Activated naive CD4-positive, alpha-beta T cell treated with anti-CD3 and anti-CD28 coated beads, Interleukin-2, amount 50 U/mL, for 16 hours (primary cell): ENCODE data around the gene ADRA2C.

Source experiments
- DNase-seq: peaks from one replicate; pipeline ENCODE4 v3.0.0-alpha.2; 2020

Gene ADRA2C

DNA sequence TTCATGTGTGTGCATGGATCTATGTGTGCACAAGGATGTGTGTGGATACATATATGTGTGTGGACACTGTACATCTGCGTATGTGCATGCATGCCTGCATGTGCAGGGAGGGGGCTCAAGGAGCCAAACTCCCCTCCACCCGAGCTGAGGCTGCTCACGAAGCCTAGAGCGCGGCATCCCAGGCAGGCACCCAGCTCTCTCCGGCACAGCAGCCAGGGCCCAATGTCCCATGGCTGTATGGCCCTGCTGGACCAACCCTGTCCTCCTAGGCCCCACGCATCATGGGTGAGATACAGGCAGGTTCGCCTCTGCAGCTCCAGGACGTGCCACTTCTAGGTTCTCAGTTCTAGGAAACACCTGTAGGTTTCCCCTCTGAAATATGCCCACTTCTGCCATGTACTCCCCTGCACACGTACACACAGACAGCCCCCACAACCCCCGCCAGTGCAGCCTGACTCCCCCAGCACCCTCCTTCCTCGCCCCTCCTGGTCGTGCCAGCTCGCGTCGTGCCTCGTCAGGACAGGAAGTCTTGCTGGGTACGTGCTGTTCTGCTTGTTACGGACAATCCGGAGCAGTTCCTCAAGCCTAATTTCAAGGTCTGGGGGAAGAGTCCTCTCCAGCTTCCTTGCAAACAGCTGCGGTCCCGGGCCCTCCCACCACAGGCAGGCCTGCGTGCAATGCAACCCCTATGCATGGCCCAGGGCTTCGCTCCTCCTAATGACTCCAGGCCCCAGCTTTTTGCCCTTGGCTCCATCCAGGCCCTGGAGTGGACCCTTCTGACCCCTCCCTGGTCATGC lies 3.2 kb upstream of the ADRA2C start:
- DNase-seq = no peak

DNA sequence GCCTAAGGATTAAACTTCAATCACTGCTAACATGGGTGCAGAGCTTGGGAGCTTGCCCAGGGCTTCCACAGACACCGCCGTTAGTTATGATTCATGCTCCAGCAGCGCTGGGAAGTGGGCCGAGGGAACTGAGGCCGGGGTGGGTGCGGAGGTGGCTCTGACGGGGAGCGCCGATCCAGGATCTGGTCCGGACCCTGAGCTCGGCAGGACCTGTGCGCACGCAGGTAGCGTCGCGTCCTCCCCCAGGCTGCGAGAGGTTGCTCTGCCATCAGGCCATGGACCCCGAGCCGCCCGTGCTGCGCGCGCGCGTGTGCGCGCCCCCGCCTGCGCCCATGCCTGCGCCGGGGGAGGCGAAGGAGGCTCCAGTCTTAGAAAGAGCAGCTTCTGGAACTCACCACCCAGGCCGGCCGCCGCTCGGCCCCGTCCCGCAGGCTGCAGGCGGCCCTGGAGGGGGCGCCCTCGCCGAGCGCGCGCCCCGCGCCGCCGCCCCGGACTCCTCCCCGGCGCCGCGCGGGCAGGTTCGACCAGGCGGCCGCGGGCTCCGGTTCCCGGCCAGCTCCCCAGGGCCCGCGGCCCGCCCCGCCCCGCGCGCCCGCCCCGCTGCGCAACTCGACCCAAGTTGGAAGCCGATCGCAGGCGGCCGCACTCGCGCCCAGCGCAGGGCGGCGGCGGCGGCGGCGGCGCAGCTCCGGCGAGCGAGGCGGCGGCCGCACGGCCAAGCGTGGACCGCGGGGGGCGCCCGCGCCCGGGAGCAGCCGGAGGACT lies 732 bp upstream of the ADRA2C start:
- DNase-seq = no peak

DNA sequence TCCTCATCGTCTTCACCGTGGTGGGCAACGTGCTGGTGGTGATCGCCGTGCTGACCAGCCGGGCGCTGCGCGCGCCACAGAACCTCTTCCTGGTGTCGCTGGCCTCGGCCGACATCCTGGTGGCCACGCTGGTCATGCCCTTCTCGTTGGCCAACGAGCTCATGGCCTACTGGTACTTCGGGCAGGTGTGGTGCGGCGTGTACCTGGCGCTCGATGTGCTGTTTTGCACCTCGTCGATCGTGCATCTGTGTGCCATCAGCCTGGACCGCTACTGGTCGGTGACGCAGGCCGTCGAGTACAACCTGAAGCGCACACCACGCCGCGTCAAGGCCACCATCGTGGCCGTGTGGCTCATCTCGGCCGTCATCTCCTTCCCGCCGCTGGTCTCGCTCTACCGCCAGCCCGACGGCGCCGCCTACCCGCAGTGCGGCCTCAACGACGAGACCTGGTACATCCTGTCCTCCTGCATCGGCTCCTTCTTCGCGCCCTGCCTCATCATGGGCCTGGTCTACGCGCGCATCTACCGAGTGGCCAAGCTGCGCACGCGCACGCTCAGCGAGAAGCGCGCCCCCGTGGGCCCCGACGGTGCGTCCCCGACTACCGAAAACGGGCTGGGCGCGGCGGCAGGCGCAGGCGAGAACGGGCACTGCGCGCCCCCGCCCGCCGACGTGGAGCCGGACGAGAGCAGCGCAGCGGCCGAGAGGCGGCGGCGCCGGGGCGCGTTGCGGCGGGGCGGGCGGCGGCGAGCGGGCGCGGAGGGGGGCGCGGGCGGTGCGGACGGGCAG lies 792 bp downstream of the ADRA2C start:
- DNase-seq = no peak

DNA sequence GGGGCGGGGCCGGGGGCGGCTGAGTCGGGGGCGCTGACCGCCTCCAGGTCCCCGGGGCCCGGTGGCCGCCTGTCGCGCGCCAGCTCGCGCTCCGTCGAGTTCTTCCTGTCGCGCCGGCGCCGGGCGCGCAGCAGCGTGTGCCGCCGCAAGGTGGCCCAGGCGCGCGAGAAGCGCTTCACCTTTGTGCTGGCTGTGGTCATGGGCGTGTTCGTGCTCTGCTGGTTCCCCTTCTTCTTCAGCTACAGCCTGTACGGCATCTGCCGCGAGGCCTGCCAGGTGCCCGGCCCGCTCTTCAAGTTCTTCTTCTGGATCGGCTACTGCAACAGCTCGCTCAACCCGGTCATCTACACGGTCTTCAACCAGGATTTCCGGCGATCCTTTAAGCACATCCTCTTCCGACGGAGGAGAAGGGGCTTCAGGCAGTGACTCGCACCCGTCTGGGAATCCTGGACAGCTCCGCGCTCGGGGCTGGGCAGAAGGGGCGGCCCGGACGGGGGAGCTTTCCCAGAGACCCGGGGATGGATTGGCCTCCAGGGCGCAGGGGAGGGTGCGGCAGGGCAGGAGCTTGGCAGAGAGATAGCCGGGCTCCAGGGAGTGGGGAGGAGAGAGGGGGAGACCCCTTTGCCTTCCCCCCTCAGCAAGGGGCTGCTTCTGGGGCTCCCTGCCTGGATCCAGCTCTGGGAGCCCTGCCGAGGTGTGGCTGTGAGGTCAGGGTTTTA lies 1.5 kb downstream of the ADRA2C start:
- DNase-seq = no peak

DNA sequence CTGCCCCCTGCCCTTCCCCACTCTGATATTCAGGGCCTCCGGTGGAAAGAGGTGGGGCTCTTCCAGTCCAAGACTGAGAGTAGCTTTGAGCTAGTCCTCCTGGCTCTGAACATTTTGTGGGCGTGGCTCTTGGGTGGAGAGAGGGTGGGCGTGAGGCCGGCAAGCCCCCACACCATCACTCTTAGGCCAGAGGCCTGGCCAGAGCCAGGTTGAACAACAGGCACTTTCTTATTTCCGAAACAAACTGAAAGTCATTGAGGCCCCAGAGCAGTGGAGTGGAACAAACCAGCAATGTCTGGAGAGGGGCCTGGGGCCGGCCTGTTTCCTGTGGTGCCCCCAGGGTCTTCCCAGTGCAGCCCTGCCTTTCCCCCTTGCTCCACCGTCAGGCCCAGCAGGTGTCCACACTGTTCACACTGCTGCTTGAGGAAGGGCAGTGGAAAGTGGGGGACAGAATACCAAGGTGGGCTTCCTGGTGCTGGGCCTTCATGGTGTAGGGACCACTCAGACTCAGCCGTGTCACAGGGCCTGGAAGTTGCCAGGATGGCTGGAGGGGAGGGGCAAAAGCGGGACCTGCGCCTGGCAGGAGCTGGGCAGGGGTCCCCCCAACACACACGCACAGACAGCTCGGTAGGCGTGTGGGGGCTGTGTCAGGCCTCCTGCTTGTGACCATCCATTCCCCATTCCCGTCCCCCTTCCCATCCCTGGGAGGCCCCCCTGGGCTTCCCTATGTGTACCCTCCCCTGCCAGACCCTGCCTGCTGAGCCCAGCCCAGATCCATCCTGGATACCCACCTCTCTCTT lies 2.9 kb downstream of the ADRA2C start:
- no peak for DNase-seq

DNA sequence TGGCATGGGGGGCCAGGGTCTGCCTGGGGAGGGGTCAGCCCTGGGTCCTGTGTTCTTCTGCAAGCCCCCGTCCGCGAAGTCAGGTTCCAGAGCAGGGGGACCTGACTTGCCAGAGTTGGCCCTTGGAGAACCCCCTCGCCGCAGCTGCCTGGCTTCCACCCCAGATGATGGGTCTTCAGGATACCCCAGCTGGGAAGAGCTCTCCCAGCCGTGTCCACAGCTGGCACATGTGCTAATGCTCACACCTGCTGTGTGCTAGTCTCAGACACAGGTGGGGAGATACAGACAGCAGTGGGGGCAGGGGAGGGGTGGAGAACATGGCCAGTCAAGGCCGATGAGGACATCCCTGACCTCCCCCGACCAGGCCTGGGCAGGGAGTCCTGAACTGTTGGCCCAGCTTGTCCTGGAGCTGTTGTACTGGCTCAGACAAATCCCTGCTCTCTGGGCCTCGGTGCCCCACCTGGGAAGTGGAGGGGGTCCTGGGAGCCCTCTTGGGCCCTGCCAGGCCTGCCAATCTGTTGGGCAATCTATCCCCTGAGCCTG lies 3.5 kb downstream of the ADRA2C start:
- no peak for DNase-seq

DNA sequence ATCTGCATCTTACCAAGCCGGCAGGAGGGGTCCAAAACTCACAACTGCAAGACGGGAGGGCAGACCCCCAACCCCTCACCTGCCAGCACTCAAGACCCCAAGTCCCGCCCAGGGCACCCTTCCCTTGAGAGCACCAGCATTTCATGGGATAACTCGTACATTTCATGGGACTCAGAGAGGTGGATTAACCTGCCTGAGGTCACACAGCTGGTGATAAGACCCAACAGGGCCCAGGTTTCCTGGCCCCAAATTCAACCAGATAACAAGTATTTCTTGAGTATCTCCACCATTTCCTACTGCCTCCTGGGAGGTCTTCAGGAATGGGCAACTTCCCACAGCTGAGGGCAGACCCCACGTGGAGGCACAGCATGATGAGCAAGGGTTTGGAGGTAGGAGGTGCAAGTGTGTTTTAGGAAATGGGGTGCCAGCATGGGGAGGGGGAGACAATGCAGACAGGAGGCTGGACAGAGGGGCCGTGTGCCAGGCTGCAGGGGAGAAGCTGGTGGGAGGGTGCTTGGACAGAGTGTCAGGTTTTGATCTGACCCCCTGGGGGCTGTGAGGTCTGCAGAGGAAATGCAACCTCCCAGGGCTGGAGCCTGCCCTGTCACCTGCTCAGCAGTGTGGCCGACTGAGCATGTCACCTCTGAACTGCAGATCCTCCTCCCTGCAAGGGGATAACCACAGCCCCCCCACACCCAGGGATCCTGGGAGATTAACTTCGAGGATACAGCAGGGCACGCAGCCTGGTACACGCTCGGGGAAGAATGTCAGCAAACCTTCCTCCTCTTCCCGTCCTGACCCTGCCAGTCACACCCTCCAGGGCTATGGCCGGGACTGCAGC lies 4.4 kb downstream of the ADRA2C start:
- DNase-seq = no peak

DNA sequence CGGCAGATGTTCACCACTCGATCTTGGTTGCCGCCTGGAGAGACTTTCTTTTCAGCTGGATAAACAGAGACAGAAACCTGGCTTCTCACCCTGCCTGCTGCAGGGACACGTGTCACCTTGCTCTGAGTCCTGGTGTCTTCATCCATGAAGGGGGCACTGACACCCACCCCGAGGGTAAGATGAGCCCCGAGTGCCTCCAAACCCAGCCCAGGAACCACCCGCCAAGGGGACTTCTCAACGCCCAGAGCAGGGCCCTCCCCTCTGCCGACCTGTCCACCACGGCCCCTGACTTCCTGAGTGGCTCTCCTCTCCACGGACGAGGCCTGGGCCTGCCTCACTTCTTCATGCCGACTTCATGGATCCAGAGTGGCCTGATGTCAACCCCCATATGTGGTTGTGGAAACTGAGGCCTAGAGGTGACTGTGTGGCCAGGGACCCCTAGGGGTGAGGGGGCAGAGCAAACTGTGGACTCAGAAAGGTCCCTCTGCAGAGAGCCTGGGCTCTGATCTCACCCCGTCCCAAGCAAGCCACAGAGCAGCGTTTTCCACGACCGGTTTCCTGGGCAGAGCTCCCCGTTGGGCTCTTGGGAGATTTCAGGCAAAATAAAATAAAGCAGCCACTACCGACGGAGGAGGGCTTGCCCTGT lies 5.1 kb downstream of the ADRA2C start:
- no peak for DNase-seq

DNA sequence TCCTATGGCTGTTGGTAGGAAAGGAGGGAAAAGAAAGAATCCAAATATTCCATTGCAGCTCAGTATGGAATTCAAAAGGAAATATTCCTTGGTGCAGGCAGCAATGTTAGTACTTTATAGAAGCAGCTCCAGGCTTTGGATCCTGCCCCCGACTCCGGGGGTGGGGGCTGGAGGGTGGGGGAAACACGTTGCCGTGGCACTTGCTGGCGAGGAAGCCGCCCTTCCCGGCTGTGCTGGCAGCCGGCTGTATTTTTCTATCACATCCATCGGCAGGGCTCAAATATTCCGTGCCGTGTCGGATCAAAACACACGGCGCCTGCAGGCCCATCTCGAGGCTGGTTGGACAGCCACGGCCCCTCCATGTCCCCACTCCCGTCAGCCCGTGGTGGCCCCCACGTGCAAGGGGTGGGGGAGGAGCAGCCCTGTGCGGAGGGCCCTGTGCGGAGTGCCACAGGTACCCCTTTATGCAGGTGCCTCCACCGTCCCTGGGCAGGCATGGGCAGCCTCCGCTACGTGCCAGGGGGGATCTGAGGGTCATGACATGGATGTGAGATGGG lies 5.8 kb downstream of the ADRA2C start:
- no peak for DNase-seq

DNA sequence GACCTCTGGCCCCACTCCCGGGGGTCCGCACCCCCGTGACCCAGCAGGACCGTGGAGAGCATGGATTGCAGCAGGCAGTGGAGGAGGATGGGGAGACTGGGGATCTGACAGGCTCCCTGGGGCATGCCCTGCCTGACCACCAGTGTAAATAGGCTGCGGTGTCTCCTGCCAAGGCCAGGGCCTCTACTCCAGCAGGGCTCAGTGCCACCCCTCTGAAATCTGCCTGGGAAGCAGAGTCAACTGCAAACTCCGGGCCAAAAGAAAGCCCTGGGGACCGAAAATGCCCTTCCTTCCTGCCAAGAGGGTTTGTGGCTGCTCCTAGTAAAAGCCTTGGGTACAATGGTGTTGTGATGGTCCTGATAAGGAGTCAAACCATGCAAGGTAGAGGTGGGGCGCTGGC lies 6.4 kb downstream of the ADRA2C start:
- DNase-seq = no peak

DNA sequence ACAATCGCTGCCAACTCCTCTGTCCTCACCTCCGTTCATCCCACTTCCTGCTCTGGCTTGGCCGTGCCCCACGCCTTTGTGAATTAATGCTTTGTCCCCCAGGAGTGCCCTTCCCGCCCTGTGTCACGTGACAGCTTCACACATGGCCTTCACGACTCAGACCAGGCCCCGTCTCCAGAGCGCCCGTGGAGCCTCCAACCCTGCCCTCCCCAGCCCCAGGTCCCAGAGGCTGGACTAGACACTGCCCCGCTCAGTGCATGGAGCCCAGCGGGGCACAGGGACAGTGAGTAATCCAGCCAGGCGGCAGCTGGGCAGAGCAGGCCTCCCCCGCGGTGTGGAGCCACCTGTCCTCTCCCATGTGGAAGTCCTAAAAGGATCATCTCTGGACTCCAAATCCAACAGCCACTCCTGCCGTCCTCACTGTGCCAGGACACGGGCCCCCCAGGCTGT lies 7.4 kb downstream of the ADRA2C start:
- no peak for DNase-seq

DNA sequence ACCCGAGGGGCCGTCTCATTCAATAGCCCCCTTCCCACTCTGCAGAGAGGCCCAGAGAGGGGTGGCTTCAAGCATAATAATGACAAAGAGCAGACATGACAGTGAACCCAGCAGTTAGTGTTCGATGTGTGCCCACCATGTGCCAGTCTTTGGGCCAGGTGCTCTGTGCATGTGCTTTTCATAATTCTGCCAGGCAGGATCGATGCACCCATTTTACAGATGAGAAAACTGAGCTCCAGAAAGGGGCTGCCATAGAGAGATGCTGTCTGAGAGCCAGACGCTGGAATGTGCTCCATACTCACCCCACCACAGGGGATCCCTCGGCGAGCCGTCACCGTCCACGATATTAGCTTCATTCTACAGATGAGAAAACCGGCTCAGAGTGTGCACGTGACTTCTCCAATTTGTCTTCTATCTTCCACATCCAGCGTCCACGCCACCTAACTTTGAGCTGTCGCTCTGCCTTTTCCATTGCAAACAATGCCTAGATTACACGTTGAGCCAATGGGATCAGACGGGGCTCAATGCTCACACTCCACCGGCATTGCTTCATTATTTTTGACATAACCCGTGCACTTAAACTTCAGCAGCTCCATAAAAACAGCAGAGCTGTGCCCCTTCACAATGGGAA lies 8.2 kb downstream of the ADRA2C start:
- DNase-seq = no peak

DNA sequence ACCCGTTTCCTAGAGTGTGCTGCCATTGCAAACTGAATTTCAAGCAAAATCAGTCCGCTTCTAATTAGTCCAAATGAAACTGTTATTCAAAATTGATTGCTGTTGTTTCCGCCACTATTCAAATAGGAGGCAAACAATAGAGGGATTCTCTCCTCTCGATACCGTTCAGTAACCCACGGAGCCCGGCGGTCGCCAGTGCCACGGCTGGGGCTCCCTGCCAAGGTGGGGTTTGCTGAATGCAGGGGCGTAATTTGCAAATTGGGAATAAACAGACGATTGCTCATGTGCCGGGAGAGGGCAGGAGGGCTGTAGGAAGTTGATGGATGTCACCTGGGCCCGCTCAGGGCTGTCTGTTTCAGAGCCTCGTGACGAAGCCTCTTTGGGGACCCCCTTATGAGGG lies 8.8 kb downstream of the ADRA2C start:
- DNase-seq = no peak

DNA sequence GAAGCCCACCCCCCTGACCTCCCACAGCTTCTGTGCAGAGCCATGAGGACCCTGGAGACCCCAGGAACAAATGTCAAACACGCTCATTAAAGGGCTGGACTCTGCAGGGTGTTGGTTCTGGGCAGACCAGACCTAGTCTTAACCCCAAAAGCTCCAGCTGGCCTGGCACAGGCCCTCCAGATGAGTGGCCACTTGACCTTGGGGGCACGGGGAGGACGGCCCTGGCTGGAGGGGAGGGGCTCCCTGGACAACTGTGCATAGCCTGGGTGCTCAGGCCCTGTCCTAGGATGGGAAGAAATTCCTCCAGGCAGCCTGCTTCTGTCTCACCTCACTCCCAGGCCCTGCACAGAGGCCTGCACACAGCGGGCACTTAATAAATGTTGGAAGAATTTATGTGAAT lies 9.4 kb downstream of the ADRA2C start:
- no peak for DNase-seq

DNA sequence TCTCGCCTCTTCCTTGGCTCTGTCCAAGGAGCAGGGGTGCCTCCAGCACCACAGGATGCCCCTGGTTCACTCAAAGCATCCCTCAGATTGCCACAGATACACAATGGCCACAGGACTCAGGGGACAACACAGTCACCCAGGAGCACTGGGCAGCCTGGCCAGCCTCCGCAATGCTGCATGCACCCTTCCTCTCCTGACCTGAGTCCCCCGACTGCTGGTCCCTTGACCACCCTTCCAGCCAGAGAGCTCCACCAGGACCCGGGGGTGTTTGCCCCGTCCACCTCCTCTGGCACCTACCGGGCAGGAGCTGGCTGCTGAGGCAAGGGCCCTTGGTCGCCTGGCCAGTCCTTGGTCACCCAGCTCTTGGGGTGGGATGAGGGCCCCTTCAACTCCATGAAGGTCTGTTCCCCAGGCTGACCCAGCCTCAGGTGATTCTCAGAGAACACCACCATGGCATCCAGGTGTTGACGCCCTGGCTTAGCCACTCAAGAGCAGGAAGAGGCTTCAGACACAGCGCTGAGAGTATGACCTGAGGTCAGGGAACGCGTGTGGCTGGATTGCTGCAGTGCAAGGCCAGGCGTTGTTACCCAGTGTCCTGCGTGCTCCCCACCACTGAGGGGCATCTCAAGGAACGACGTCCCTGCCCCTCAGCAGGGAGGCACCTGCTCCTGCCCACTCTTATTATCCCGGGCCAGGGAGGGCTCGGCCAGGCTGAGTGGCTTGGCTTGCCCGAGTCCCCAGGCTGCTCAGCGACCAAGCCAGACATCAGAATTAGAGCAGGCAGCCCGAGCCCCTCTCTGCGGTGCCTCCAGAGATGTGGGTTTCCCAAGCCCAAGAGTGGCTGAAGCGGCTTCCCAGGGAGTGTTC lies 10.2 kb downstream of the ADRA2C start:
- no peak for DNase-seq

DNA sequence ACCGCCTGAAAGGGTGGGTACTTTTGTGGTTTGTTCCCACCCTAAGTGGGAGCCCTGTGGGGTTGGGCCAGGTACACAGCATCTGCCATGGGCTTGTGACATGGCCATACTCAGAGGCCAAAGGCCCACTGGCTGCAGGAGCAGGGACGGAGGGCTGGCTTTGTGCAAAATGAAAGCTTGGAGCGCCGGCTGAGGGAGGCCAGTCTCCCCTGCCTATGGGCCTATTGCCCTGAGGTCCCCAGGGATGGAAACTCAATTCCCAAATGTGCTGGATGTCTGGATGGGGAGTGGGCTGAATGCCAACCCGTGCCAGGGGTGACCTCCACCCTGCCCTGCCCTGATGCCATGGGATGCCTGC lies 10.8 kb downstream of the ADRA2C start:
- DNase-seq = no peak

DNA sequence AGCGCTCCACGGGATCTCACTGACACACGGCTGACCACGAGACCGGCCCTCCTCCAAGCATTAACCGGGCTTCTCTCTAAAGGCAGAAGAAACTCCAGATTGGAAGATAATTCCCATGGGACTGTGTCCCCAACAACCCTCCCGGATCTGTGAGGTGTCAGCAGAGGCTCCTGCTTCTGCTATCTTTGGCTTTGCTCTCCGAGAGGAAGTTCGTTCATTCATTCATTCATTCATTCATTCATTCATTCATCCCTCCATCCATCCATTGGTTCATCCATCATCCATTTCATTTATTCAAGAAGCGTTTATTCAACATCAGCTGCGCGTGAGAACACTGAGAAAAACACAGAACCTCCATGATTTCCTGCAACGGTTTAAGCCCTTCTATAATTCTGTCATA lies 11.5 kb downstream of the ADRA2C start:
- no peak for DNase-seq

DNA sequence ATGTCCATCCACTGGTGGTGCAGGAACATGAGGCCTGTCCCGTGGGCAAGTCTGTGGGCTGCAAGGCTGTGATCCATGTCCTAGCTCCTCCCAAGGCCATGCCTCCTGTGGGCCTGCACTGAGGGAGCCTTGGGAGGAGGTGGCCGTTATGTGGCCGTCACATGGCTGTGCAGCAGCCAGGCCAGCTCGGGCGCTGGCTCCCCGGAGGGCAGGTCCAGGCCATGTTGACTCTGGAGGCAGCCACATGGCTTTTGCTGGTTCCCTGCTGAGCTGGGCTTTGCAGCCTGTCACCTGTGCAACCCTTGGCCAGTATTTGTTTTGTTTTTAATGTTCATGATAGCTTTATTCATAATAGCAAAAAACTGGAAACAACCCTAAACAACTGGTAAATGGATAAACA lies 13.3 kb downstream of the ADRA2C start:
- no peak for DNase-seq
